Gastrocnemius medialis (tissue), 4 donors: ENCODE measurements around the gene KRT75.

Experiments used
- POLR2A ChIP-seq, 2 donors: fragments of 450-650 bp; IDR thresholded peaks; one replicate each; pipeline ENCODE4 v1.6.1; 2017; ENCODE audit warnings: antibody characterized with exemption in 2 of 2, mild to moderate bottlenecking in 2 of 2, moderate library complexity in 2 of 2
- TF ChIP-seq, protein P1 (sequence below), 5 experiments: fragments of 450-650 bp in 3 of 5; fragments of 200-600 bp in 2 of 5; sonication (generic) in 2 of 5; IDR thresholded peaks in 4 of 5; conservative IDR thresholded peaks in 1 of 5; 1 replicate in 4 of 5; 2 replicates in 1 of 5; pipeline ENCODE4 v1.5.1; 2016 to 2019; ENCODE audit warnings: antibody characterized with exemption in 5 of 5, mild to moderate bottlenecking in 3 of 5, moderate library complexity in 3 of 5

GRCh38 chr12:52474212-52474611 lies 40.0 kb upstream of the KRT75 start:
- TF ChIP-seq, protein P1, sequence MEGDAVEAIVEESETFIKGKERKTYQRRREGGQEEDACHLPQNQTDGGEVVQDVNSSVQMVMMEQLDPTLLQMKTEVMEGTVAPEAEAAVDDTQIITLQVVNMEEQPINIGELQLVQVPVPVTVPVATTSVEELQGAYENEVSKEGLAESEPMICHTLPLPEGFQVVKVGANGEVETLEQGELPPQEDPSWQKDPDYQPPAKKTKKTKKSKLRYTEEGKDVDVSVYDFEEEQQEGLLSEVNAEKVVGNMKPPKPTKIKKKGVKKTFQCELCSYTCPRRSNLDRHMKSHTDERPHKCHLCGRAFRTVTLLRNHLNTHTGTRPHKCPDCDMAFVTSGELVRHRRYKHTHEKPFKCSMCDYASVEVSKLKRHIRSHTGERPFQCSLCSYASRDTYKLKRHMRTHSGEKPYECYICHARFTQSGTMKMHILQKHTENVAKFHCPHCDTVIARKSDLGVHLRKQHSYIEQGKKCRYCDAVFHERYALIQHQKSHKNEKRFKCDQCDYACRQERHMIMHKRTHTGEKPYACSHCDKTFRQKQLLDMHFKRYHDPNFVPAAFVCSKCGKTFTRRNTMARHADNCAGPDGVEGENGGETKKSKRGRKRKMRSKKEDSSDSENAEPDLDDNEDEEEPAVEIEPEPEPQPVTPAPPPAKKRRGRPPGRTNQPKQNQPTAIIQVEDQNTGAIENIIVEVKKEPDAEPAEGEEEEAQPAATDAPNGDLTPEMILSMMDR (IDR thresholded peaks at IDR 0.05 in 4 of 5, conservative IDR thresholded peaks at IDR 0.05 in 1 of 5) = no peak
- no peak for TF ChIP-seq POLR2A (IDR thresholded peaks at IDR 0.05)
